ENCODE measurements around the gene HHLA2. TPM values are rescaled to one million over a fixed set of nuclear protein-coding genes. Genes with fewer than 3 reads are reported as not detected.

The HHLA2 gene
- total RNA-seq, 1 donor from 2014 or later = not detected

GRCh38 chr3:108343491-108343890, 47.1 kb downstream of the HHLA2 start:
- DNase-seq (ENCODE audit: low spot score) = no peak
- H3K4me1 Mint-ChIP-seq (ENCODE audit: unreplicated experiment) = peaks cover 15% of the 10 kb centered on the region
- no peaks in the 10 kb centered on the region for H3K36me3 Mint-ChIP-seq (ENCODE audit: low read depth, unreplicated experiment)
- H3K9me3 Mint-ChIP-seq (ENCODE audit: unreplicated experiment) = no peaks in the 10 kb centered on the region
- no peak overlapping the region for H3K27ac Mint-ChIP-seq (ENCODE audit: unreplicated experiment)
- no peak for TF ChIP-seq CTCF (IDR thresholded peaks at IDR 0.05; ENCODE audit: unreplicated experiment)
- H3K27me3 Mint-ChIP-seq (ENCODE audit: unreplicated experiment) = peaks cover 1% of the 10 kb centered on the region
- H3K4me3 Mint-ChIP-seq (ENCODE audit: unreplicated experiment) = no peak overlapping the region

GRCh38 chr3:108345492-108346205, 49.3 kb downstream of the HHLA2 start:
- no peak for TF ChIP-seq CTCF (IDR thresholded peaks at IDR 0.05; ENCODE audit: unreplicated experiment)
- Mint-ChIP-seq H3K27ac (ENCODE audit: unreplicated experiment) (no peak overlapping the region), H3K4me1 (ENCODE audit: unreplicated experiment) (peaks cover 15% of the 10 kb centered on the region), H3K27me3 (ENCODE audit: unreplicated experiment) (peaks cover 1% of the 10 kb centered on the region), H3K9me3 (ENCODE audit: unreplicated experiment) (no peaks in the 10 kb centered on the region), H3K36me3 (ENCODE audit: low read depth, unreplicated experiment) (no peaks in the 10 kb centered on the region), H3K4me3 (ENCODE audit: unreplicated experiment) (no peak overlapping the region)
- no peak for DNase-seq (ENCODE audit: low spot score)

- H3K9me3 Mint-ChIP-seq (ENCODE audit: unreplicated experiment) = no peaks in the 10 kb centered on the region
- no peak overlapping the region for H3K4me3 Mint-ChIP-seq (ENCODE audit: unreplicated experiment)
- H3K27me3 Mint-ChIP-seq (ENCODE audit: unreplicated experiment) = peaks cover 1% of the 10 kb centered on the region
- no peaks in the 10 kb centered on the region for H3K36me3 Mint-ChIP-seq (ENCODE audit: low read depth, unreplicated experiment)
- TF ChIP-seq CTCF (IDR thresholded peaks at IDR 0.05; ENCODE audit: unreplicated experiment) = no peak
- H3K27ac Mint-ChIP-seq (ENCODE audit: unreplicated experiment) = no peak overlapping the region
- peaks cover 15% of the 10 kb centered on the region for H3K4me1 Mint-ChIP-seq (ENCODE audit: unreplicated experiment)
- DNase-seq (ENCODE audit: low spot score) = no peak
Measured at GRCh38 chr3:108346301-108347227, 50.2 kb downstream of the HHLA2 start.

- H3K27ac Mint-ChIP-seq (ENCODE audit: unreplicated experiment) = no peak overlapping the region
- DNase-seq (ENCODE audit: low spot score) = no peak
- H3K4me1 Mint-ChIP-seq (ENCODE audit: unreplicated experiment) = peaks cover 4% of the 10 kb centered on the region
- TF ChIP-seq CTCF (IDR thresholded peaks at IDR 0.05; ENCODE audit: unreplicated experiment) = no peak
- no peaks in the 10 kb centered on the region for H3K36me3 Mint-ChIP-seq (ENCODE audit: low read depth, unreplicated experiment)
- H3K9me3 Mint-ChIP-seq (ENCODE audit: unreplicated experiment) = no peaks in the 10 kb centered on the region
- H3K4me3 Mint-ChIP-seq (ENCODE audit: unreplicated experiment) = no peak overlapping the region
- H3K27me3 Mint-ChIP-seq (ENCODE audit: unreplicated experiment) = peaks cover 1% of the 10 kb centered on the region
Measured at GRCh38 chr3:108352176-108352575, 55.8 kb downstream of the HHLA2 start.

GRCh38 chr3:108354562-108354961, 58.2 kb downstream of the HHLA2 start:
- Mint-ChIP-seq H3K9me3 (ENCODE audit: unreplicated experiment) (no peaks in the 10 kb centered on the region), H3K4me3 (ENCODE audit: unreplicated experiment) (no peak overlapping the region), H3K36me3 (ENCODE audit: low read depth, unreplicated experiment) (no peaks in the 10 kb centered on the region), H3K27ac (ENCODE audit: unreplicated experiment) (no peak overlapping the region), H3K4me1 (ENCODE audit: unreplicated experiment) (peaks cover 4% of the 10 kb centered on the region), H3K27me3 (ENCODE audit: unreplicated experiment) (no peaks in the 10 kb centered on the region)
- no peak for DNase-seq (ENCODE audit: low spot score)
- TF ChIP-seq CTCF (IDR thresholded peaks at IDR 0.05; ENCODE audit: unreplicated experiment) = no peak
